Hepatocyte (in vitro differentiated cells): ENCODE measurements around the gene SERTAD3.

Experiments used
- CTCF ChIP-seq: fragments of 200-600 bp; sonication (generic); IDR thresholded peaks from 2 replicates; pipeline ENCODE4 v1.5.1; 2016; ENCODE audit warnings: antibody characterized with exemption, mild to moderate bottlenecking; ENCODE audit not compliant: poor library complexity
- EZH2 ChIP-seq: fragments of 200-600 bp; sonication (generic); IDR thresholded peaks from 2 replicates; pipeline ENCODE4 v1.6.1; 2016; ENCODE audit warnings: antibody characterized with exemption, mild to moderate bottlenecking, borderline replicate concordance

- TF ChIP-seq CTCF (no peak), EZH2 (no peak)
These were observed 25.0 kb downstream of the SERTAD3 start for GRCh38 chr19:40419066-40419612.
